Inflammatory macrophage treated with lipopolysaccharide for 1 hour (primary cell): ENCODE results near the gene SELENOM.
"Not testable (repeated sequence)": the region's sequence is repeated elsewhere in the genome, so short reads cannot be mapped to it uniquely, and the experiment has no call there.

Experiments used
- DNase-seq, 2 donors: peaks; one replicate each; pipeline ENCODE4 v3.0.0-alpha.2; 2020 to 2022

The SELENOM gene

GRCh38 chr22:31104869-31105268 lies 2.5 kb downstream of the SELENOM start:
- DNase-seq: no peak

GRCh38 chr22:31103899-31104694 lies 3.3 kb downstream of the SELENOM start:
- DNase-seq: no peak

GRCh38 chr22:31103111-31103510 lies 4.3 kb downstream of the SELENOM start:
- no peak for DNase-seq

- DNase-seq: no peak
These were observed 4.8 kb downstream of the SELENOM start for GRCh38 chr22:31102441-31103081.

GRCh38 chr22:31100762-31101525 lies 6.4 kb downstream of the SELENOM start:
- DNase-seq: no peak

- DNase-seq: no peak
These were observed 7.3 kb downstream of the SELENOM start for GRCh38 chr22:31099841-31100761.

- no peak for DNase-seq
These were observed 8.0 kb downstream of the SELENOM start for GRCh38 chr22:31099386-31099785.

- no peak for DNase-seq
These were observed 8.7 kb downstream of the SELENOM start for GRCh38 chr22:31098632-31099110.

- no peak for DNase-seq
These were observed 9.3 kb downstream of the SELENOM start for GRCh38 chr22:31097941-31098631.

- DNase-seq: not testable (repeated sequence)
These were observed 9.8 kb downstream of the SELENOM start for GRCh38 chr22:31097539-31097938.

GRCh38 chr22:31096657-31097279 lies 10.6 kb downstream of the SELENOM start:
- no peak for DNase-seq

GRCh38 chr22:31095637-31096249 lies 11.6 kb downstream of the SELENOM start:
- no peak for DNase-seq

- no peak for DNase-seq
These were observed 12.6 kb downstream of the SELENOM start for GRCh38 chr22:31094741-31095140.

- DNase-seq: no peak
These were observed 13.3 kb downstream of the SELENOM start for GRCh38 chr22:31094021-31094551.

- DNase-seq: no peak
These were observed 14.1 kb downstream of the SELENOM start for GRCh38 chr22:31093086-31093850.

- no peak for DNase-seq
These were observed 15.2 kb downstream of the SELENOM start for GRCh38 chr22:31092161-31092560.

GRCh38 chr22:31091106-31091975 lies 16.0 kb downstream of the SELENOM start:
- DNase-seq: no peak

GRCh38 chr22:31090217-31091085 lies 16.9 kb downstream of the SELENOM start:
- no peak for DNase-seq
